Stimulated activated CD8-positive, alpha-beta memory T cell treated with anti-CD3 and anti-CD28 coated beads, Interleukin-7, amount 100 ng/mL, for 48 hours (primary cell): ENCODE measurements around the gene TAS2R42.

Experiments
- DNase-seq, 2 donors: peaks; one replicate each; pipeline ENCODE4 v3.0.0-alpha.2; 2020; ENCODE audit warnings: low read depth in 1 of 2; ENCODE audit errors: extremely low read depth in 1 of 2

The TAS2R42 gene, protein sequence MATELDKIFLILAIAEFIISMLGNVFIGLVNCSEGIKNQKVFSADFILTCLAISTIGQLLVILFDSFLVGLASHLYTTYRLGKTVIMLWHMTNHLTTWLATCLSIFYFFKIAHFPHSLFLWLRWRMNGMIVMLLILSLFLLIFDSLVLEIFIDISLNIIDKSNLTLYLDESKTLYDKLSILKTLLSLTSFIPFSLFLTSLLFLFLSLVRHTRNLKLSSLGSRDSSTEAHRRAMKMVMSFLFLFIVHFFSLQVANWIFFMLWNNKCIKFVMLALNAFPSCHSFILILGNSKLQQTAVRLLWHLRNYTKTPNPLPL

GRCh38 chr12:11186837-11187236, at the start of gene TAS2R42:
Gene TAS2R42, minus strand, starts transcription at chr12:11186937. Its CDS starts 0 bp downstream, at chr12:11186937.
- DNase-seq: no peak

GRCh38 chr12:11233532-11233931, 46.8 kb upstream of the TAS2R42 start:
- no peak for DNase-seq

GRCh38 chr12:11228296-11228879, 41.7 kb upstream of the TAS2R42 start:
- DNase-seq: peak in 1 of 2 donors; percentile 10

- DNase-seq: no peak
These were observed 40.6 kb upstream of the TAS2R42 start for GRCh38 chr12:11227373-11227772.

- no peak for DNase-seq
These were observed 22.4 kb upstream of the TAS2R42 start for GRCh38 chr12:11209113-11209512.

DNA sequence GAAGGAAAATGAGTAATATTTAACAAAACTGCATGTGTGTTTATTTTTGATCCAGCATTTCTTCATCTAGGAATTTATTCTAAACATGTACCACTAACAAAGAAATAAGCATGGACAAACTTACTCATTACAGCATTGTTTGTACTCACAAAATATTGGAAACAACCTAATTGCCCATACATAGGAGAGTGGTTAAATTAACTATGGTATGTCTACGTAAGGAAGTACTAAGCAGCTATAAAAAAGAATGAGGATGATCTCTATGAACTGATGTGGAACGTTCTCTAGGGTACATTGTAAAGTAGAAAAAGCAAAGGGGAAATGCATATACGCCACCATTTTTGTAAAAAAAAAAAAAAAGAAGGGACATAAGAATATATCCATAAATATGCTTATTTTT, 17.4 kb upstream of the TAS2R42 start:
- no peak for DNase-seq

GRCh38 chr12:11202811-11203210, 16.1 kb upstream of the TAS2R42 start:
- DNase-seq: no peak

GRCh38 chr12:11183011-11183410, 3.7 kb downstream of the TAS2R42 start:
- no peak for DNase-seq

DNA sequence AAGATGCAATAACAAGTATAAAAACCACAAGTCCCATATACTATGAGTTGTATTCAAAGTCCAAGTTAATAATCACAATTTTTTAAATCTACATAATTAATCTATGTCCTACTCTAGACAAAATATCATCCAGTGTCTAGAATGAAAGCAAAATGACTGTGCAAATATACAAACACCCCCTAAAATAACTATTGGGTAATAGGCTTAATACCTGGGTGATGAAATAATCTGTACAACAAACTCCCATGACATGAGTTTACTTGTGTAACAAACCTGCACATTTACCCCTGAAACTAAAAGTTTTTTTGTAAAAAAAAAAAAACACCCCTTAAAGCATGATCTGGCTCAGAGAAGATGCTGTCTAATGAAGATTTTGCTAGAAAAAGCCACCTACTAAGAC, 4.2 kb downstream of the TAS2R42 start:
- no peak for DNase-seq

DNA sequence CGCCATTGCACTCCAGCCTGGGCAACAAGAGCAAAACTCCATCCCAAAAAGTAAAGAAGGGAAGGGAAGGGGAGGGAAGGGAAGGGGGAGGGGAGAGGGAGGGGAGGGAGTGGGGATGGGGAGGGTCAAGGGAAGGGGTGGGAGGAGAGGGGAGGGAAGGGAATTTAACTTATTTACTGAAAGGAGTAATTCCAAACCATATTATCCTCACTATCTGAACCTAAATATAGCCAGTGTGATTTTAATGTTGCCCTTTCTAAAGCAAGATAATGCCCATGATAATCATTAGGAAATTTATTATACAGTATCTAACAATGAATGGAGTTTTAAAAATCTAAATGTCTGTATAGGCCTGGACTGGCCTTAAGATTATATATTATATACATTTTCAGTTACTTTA, 8.5 kb downstream of the TAS2R42 start:
- no peak for DNase-seq

- DNase-seq: no peak
These were observed 12.7 kb downstream of the TAS2R42 start for GRCh38 chr12:11174022-11174421.

DNA sequence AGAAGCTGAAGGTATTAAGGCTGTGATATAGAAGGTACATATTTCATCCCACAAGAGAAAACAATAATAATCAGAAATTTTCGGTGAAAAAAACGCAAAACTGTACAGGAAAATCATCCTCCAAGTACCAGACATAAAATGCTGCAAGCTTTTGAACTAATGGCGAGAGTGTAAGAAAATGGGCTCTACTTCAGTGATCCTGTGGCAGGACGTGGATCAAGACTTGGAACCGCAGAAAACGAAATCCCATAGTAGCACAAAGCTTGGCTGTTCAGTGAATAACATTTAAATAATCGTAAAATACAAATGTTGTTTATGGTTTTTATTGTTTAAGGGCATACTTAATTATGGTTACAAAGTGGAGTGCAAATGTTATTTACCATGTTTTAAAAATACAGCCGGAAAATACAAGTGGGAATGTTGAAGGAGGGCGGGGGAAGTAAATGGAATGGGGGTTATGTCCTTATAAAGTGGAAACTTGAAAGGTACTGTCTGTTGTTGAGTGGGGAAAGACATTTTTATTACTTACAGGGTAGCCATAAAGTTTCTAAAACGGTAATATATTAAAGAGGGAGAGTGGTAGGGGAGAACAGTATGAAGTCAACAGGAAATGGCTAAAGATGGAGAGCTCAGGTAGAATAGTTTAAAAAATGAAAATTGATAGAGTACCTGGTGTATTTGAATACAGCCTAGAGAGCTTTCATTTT, 14.6 kb downstream of the TAS2R42 start:
- no peak for DNase-seq

DNA sequence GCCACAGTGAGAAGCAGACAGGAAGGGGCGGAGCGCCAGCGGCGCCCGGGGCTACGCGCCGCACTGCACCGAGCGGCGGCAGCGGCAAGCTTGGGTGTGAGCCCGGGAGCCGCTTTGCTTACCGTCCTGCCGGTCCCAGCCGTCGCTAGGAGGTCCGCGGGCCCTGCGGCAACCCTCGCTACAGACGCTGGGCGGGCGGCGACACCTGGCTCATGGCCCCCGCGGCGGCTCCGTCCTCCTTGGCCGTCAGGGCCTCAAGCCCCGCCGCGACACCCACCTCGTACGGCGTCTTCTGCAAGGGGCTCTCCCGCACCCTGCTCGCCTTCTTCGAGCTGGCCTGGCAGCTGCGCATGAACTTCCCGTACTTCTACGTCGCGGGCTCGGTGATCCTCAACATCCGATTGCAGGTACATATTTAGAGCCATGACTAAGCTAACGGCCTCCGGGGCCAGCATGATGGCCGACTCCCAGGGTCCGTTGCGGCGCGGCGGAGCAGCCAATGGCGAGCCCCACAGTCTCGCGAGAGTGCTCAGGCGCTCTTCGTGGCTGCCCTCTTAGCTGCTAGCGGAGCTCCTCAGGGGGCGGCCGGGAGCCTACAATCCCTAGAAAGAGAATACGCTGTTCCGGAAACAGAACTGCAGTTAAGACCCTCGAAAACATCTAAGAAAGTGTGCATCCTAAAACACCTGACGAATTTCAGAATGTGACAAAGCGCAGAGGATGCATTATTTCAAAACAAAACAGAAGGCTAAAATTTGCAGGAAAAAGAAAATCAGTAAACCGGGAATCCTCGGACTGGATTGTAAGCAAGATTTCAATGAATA, 15.4 kb downstream of the TAS2R42 start, which contains the start of gene SMIM10L1:
Gene SMIM10L1, plus strand, starts transcription at position 50 of the 824 bp plus-strand sequence. Its CDS starts 163 bp downstream, at position 213.
- peak; percentile 72 to 88 for DNase-seq

DNA sequence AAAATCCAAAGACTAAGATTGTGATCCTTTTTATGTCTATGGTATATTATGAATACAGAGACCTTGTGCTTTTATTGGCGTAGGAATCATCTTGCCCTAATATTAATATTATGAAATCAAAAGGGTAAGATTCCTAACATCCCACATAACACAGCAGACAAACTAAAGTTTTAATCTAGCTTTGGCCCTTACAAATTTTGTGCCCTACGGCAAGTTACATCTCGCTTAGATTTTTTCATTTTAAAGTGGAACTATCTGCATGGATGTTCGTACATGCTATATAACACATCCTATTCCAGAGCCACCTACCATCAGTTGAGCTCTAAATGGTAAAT, 16.0 kb downstream of the TAS2R42 start:
- DNase-seq: no peak

- no peak for DNase-seq
These were observed 20.4 kb downstream of the TAS2R42 start for GRCh38 chr12:11166300-11166699.

- DNase-seq: no peak
These were observed 22.4 kb downstream of the TAS2R42 start for GRCh38 chr12:11164384-11164783.

DNA sequence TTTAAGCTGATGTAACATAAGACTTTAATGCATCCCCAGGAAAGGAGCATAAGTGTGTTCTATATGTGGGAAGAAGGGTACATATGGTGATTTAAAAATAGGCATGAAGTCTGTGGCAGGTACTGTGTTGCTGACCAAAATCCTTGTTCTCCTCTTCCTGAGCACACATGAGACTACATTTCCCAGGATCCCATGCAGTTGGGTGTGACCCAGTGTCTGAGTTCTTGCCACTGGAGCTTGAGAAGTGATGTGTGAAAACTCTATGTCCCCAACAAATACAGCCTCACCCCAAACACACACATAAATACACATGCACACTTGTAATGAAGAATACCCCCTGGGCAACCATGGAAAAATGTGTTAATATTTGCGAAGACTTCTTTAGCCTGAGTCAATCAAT, 24.2 kb downstream of the TAS2R42 start:
- DNase-seq: no peak

DNA sequence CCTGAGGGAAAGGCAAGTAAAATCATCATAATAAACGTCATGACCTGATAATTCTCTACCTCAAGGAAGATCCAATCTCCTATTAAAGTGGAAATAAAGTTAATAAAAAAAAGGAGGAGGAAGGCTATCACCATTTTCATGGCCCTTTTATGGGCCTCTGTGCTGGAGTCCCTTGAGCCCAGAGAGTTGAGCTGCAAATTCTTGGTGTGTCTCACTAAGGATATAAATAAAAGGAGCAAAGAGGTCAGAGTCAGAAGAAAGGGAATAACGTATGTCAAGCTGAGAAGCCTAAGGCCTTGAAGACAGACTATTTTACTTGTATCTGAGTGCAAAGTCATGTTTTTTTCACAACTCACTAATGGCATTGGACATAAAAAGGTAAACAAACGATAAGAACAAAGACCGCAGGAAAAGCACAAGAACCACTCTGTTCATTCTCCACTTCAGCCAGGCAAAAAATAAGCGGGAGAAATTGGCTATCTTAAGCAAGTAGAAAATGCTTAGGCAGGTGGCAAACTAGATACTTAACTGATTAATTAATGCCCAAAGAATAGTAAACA, 27.8 kb downstream of the TAS2R42 start:
- DNase-seq: no peak

DNA sequence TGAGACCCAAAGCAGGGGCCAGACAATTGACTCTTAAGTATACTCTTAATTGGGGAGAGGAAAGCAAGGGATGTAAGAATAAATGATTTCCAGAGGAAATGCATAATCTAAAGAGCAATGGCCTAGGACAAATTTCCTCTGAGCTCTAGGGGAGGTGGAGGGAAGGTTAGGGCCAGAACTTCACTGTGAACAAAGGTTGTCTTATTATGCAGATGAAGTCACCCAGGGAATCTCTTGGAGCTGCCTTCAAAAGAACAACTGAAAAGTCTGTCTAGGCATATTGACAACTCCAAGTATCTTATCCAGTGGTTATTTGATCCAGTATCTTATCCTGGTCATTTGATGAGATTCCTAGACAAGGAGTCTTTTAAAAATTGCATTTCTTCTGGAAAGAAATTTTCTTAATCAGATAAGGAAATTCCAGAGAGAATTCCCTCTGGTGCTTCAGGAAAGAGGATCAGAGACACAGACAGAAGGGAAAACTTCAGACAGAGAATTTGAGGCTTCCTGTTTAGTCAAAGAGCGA, 32.3 kb downstream of the TAS2R42 start:
- no peak for DNase-seq

DNA sequence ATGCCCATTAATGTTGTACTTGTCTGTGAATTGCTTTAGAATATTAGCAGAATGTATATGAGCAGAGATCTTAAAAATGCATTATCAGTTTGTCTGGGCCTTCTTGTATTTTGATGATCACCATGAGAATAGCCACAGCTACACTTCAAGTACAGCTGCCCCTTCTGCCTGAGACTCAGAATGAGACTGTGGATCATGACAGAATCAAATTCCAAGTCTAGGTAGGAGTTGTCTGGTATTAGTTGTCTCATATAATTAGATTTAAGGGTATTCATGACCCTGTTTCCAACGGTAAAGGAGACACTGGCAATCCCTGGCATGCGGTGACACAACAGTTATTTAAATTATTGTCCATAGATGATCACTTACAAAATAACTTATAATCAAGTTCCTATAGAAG, 34.0 kb downstream of the TAS2R42 start:
- no peak for DNase-seq

GRCh38 chr12:11150832-11151231, 35.9 kb downstream of the TAS2R42 start:
- no peak for DNase-seq
